Keratinocyte (primary cell): ENCODE data around the gene CTNNA2. TPM values are rescaled to one million over a fixed set of nuclear protein-coding genes. Genes with fewer than 3 reads are reported as not detected.

Experiments
- DNase-seq: peaks from one replicate; pipeline ENCODE4 v3.0.0-alpha.2; 2011; ENCODE audit warnings: low read depth, missing footprints, low spot score
- FAIRE-seq: peaks from 2 replicates; lab custom pipeline; 2011; peaks lifted over from hg19 to GRCh38; lab: Jason Lieb, UNC
- H2AFZ ChIP-seq: 2 replicates; pipeline ENCODE4 v1.6.0; 2012; ENCODE audit warnings: low read length, control low read depth, inconsistent platforms; ENCODE audit not compliant: control insufficient read depth
- H3K27ac ChIP-seq: 2 replicates; pipeline ENCODE4 v1.5.1; 2011; ENCODE audit warnings: low read length; ENCODE audit not compliant: control insufficient read depth, insufficient read depth
- H3K27me3 ChIP-seq: 3 replicates; pipeline ENCODE4 v1.6.0; 2011; ENCODE audit warnings: low read length; ENCODE audit not compliant: control insufficient read depth, insufficient read depth; ENCODE audit errors: extremely low read depth
- H3K36me3 ChIP-seq, 2 experiments: 2 replicates in 1 of 2; 3 replicates in 1 of 2; pipeline ENCODE4 v1.5.1; 2011; ENCODE audit warnings: low read length in 2 of 2, mild to moderate bottlenecking in 1 of 2; ENCODE audit not compliant: control insufficient read depth in 2 of 2, insufficient read depth in 2 of 2; ENCODE audit errors: extremely low read depth in 1 of 2
- H3K4me1 ChIP-seq: 3 replicates; pipeline ENCODE4 v1.5.1; 2011; ENCODE audit warnings: low read length; ENCODE audit not compliant: control insufficient read depth, insufficient read depth; ENCODE audit errors: extremely low read depth
- H3K4me2 ChIP-seq: 3 replicates; pipeline ENCODE4 v1.6.0; 2011; ENCODE audit warnings: low read depth, low read length; ENCODE audit not compliant: control insufficient read depth, insufficient read depth; ENCODE audit errors: extremely low read depth
- H3K4me3 ChIP-seq, 3 experiments: fragments of 200-600 bp in 1 of 3; sonication (generic) in 1 of 3; 2 replicates in 2 of 3; 3 replicates in 1 of 3; pipeline ENCODE4 v1.5.1; 2011 to 2016; ENCODE audit warnings: low read length in 3 of 3, mild to moderate bottlenecking in 3 of 3, control low read depth in 2 of 3, inconsistent platforms in 1 of 3, low read depth in 1 of 3, mixed read lengths in 1 of 3, mixed run types in 1 of 3, moderate library complexity in 1 of 3; ENCODE audit not compliant: control insufficient read depth in 2 of 3, insufficient read depth in 2 of 3; ENCODE audit errors: extremely low read depth in 1 of 3
- H3K79me2 ChIP-seq: 2 replicates; pipeline ENCODE4 v1.6.0; 2012; ENCODE audit warnings: low read length; ENCODE audit not compliant: control insufficient read depth, insufficient read depth
- H3K9ac ChIP-seq: 3 replicates; pipeline ENCODE4 v1.6.0; 2011; ENCODE audit warnings: low read length; ENCODE audit not compliant: control insufficient read depth, insufficient read depth; ENCODE audit errors: extremely low read depth
- H3K9me1 ChIP-seq: 3 replicates; pipeline ENCODE4 v1.6.0; 2011; ENCODE audit warnings: low read length; ENCODE audit not compliant: control insufficient read depth, insufficient read depth; ENCODE audit errors: extremely low read depth
- H3K9me3 ChIP-seq: 2 replicates; pipeline ENCODE4 v1.5.1; 2012; ENCODE audit warnings: low read depth, low read length; ENCODE audit not compliant: control insufficient read depth
- H4K20me1 ChIP-seq: 3 replicates; pipeline ENCODE4 v1.6.0; 2011; ENCODE audit warnings: low read length; ENCODE audit not compliant: control insufficient read depth, insufficient read depth; ENCODE audit errors: extremely low read depth
- EZH2 ChIP-seq: IDR thresholded peaks from one replicate; pipeline ENCODE4 v1.6.1; 2012; ENCODE audit warnings: inconsistent platforms, mild to moderate bottlenecking, low read length, moderate library complexity
- dilution Hi-C: fragments of 300-500 bp; cut with MboI; formaldehyde crosslinking; loops from one replicate; pipeline ENCODE4 v1.7.0; 2020; ENCODE audit warnings: low sequenced_read_pairs; ENCODE audit not compliant: extremely low pct_ligation_motif_present
- polyA plus RNA-seq, 5 experiments: library from polyadenylated mRNA; depleted of rRNA in 3 of 5; stranded (reverse) in 3 of 5; stranded (forward) in 1 of 5; unstranded in 1 of 5; fragments of >200 nt; gene quantifications; 1 replicate in 1 of 5; 2 replicates in 3 of 5; 3 replicates in 1 of 5; pipeline versions ENCODE4 v1.2.1 to v1.2.3, GENCODE V29; 2011 to 2012; ENCODE audit warnings: missing spikeins in 2 of 5, low read depth in 1 of 5, low replicate concordance in 1 of 5
- TF ChIP-seq, protein P1 (sequence below), 3 experiments: IDR thresholded peaks in 1 of 3; conservative IDR thresholded peaks in 1 of 3; optimal IDR thresholded peaks in 1 of 3; 2 replicates in 2 of 3; 3 replicates in 1 of 3; pipeline versions ENCODE3 to v1.5.1; 2011; ENCODE audit warnings: low read length in 3 of 3, mild to moderate bottlenecking in 3 of 3, moderate library complexity in 2 of 3, control low read depth in 1 of 3, inconsistent platforms in 1 of 3; ENCODE audit not compliant: insufficient read depth in 2 of 3; ENCODE audit errors: extremely low read depth in 1 of 3

CTNNA2 gene
- polyA plus RNA-seq, 1 donor (not counting 4 experiments of a cell fraction or from before 2014, with no cell fraction given) = not detected

DNA sequence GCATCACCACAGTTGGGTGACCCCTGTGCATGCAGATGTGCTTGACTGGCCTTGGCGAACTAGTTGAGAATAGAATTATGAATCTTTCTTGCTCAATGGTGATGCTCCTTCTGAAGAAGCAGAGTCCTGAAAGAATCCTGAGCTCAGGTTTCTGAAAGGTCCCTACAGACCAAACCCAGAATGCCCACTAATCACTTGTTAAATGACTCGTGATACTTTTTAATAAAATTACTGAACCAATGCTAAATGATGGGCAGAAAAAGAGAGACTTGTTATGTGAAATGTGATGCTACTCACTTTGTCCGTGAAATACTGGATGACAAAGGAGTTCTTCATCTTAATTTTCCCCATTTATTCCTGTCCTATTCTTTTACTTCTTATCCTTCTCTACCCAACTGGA is 1055.2 kb downstream of the CTNNA2 start:
- H3K27me3 ChIP-seq = no peaks in the 10 kb centered on the region
- no peaks in the 10 kb centered on the region for H3K36me3 ChIP-seq
- H3K4me1 ChIP-seq = no peaks in the 10 kb centered on the region
- no peak overlapping the region for H3K4me2 ChIP-seq
- H2AFZ ChIP-seq = no peak overlapping the region
- H4K20me1 ChIP-seq = no peaks in the 10 kb centered on the region
- H3K79me2 ChIP-seq = no peaks in the 10 kb centered on the region
- dilution Hi-C loops = no loop called here
- no peak overlapping the region for H3K4me3 ChIP-seq
- no peak overlapping the region for H3K27ac ChIP-seq
- no peak for FAIRE-seq
- no peak for TF ChIP-seq EZH2
- TF ChIP-seq, protein P1, sequence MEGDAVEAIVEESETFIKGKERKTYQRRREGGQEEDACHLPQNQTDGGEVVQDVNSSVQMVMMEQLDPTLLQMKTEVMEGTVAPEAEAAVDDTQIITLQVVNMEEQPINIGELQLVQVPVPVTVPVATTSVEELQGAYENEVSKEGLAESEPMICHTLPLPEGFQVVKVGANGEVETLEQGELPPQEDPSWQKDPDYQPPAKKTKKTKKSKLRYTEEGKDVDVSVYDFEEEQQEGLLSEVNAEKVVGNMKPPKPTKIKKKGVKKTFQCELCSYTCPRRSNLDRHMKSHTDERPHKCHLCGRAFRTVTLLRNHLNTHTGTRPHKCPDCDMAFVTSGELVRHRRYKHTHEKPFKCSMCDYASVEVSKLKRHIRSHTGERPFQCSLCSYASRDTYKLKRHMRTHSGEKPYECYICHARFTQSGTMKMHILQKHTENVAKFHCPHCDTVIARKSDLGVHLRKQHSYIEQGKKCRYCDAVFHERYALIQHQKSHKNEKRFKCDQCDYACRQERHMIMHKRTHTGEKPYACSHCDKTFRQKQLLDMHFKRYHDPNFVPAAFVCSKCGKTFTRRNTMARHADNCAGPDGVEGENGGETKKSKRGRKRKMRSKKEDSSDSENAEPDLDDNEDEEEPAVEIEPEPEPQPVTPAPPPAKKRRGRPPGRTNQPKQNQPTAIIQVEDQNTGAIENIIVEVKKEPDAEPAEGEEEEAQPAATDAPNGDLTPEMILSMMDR (optimal IDR thresholded peaks at IDR 0.05 in 1 of 3, IDR thresholded peaks at IDR 0.05 in 1 of 3, conservative IDR thresholded peaks at IDR 0.05 in 1 of 3; ENCODE audit: extremely low read depth in 1 of 3, insufficient read depth in 2 of 3, low read length in 3 of 3) = no peak
- H3K9me1 ChIP-seq = no peaks in the 10 kb centered on the region
- DNase-seq = no peak
- H3K9me3 ChIP-seq = no peaks in the 10 kb centered on the region
- no peak overlapping the region for H3K9ac ChIP-seq

DNA sequence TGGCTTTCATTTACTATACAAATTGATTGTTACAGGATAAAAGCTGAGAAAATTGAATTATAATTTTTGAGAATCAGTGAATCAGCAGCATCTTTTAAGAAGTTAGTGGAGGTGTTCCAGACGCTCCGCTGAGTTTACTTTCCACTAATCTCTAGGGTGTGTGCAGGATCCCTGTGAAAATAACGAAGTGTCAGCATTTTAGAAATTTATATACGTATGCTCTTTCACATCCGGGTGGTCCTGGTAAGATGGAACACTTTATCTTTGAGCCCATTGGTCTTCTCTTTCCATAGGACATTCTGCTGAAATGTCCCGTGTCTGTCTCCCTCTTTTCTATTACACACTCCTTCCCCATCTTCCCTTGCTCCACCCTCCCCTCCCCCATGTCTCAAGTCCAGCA is 1060.3 kb downstream of the CTNNA2 start:
- H2AFZ ChIP-seq = no peak overlapping the region
- H4K20me1 ChIP-seq = no peaks in the 10 kb centered on the region
- H3K9me3 ChIP-seq = no peaks in the 10 kb centered on the region
- TF ChIP-seq, protein P1 (optimal IDR thresholded peaks at IDR 0.05 in 1 of 3, IDR thresholded peaks at IDR 0.05 in 1 of 3, conservative IDR thresholded peaks at IDR 0.05 in 1 of 3; ENCODE audit: extremely low read depth in 1 of 3, insufficient read depth in 2 of 3, low read length in 3 of 3) = no peak
- no peak for TF ChIP-seq EZH2
- no peaks in the 10 kb centered on the region for H3K4me1 ChIP-seq
- no peak overlapping the region for H3K9ac ChIP-seq
- no peak overlapping the region for H3K4me3 ChIP-seq
- no peaks in the 10 kb centered on the region for H3K36me3 ChIP-seq
- DNase-seq = no peak
- FAIRE-seq = no peak
- no peak overlapping the region for H3K27ac ChIP-seq
- H3K79me2 ChIP-seq = no peaks in the 10 kb centered on the region
- dilution Hi-C loops = no loop called here
- H3K9me1 ChIP-seq = no peaks in the 10 kb centered on the region
- H3K4me2 ChIP-seq = no peak overlapping the region
- no peaks in the 10 kb centered on the region for H3K27me3 ChIP-seq
